Ishikawa (cell line): ENCODE data around the gene LRTM2.

ENCODE experiments used
- CEBPB ChIP-seq: IDR thresholded peaks from 2 replicates; pipeline ENCODE4 v1.6.1; 2012
- CREB1 ChIP-seq: IDR thresholded peaks from 2 replicates; pipeline ENCODE4 v1.6.1; 2012; ENCODE audit warnings: low read depth
- EGR1 ChIP-seq: IDR thresholded peaks from 2 replicates; pipeline ENCODE4 v1.6.1; 2012
- EP300 ChIP-seq: IDR thresholded peaks from 2 replicates; pipeline ENCODE4 v1.6.1; 2012; ENCODE audit warnings: borderline replicate concordance
- FOXM1 ChIP-seq: IDR thresholded peaks from 2 replicates; pipeline ENCODE4 v1.6.1; 2012; ENCODE audit warnings: low read depth, borderline replicate concordance
- MAX ChIP-seq: IDR thresholded peaks from 2 replicates; pipeline ENCODE4 v1.6.1; 2012
- NFIC ChIP-seq: IDR thresholded peaks from 2 replicates; pipeline ENCODE4 v1.6.1; 2012
- RAD21 ChIP-seq: IDR thresholded peaks from 2 replicates; pipeline ENCODE4 v1.6.1; 2012; ENCODE audit warnings: low read depth
- REST ChIP-seq: IDR thresholded peaks from 2 replicates; pipeline ENCODE4 v1.6.1; 2012; ENCODE audit warnings: low read depth, mild to moderate bottlenecking
- TAF1 ChIP-seq: IDR thresholded peaks from 2 replicates; pipeline ENCODE4 v1.6.1; 2012; ENCODE audit warnings: low read depth, mild to moderate bottlenecking
- TCF12 ChIP-seq: IDR thresholded peaks from 2 replicates; pipeline ENCODE4 v1.6.1; 2012; ENCODE audit warnings: low read depth
- TEAD4 ChIP-seq: IDR thresholded peaks from 2 replicates; pipeline ENCODE4 v1.6.1; 2012
- USF1 ChIP-seq: IDR thresholded peaks from 2 replicates; pipeline ENCODE4 v1.6.1; 2012
- YY1 ChIP-seq: IDR thresholded peaks from 2 replicates; pipeline ENCODE4 v1.6.1; 2012; ENCODE audit warnings: low read depth
- ZBTB7A ChIP-seq: IDR thresholded peaks from 2 replicates; pipeline ENCODE4 v1.6.1; 2012; ENCODE audit warnings: low read depth

LRTM2 gene

GRCh38 chr12:1879633-1880032 lies 59.3 kb downstream of the LRTM2 start:
- TF ChIP-seq TEAD4 (no peak), TCF12 (no peak), YY1 (no peak), ZBTB7A (no peak)

GRCh38 chr12:1880153-1880845 lies 59.9 kb downstream of the LRTM2 start:
- no peak for TF ChIP-seq RAD21
- no peak for TF ChIP-seq TEAD4

GRCh38 chr12:1880876-1881275 lies 60.5 kb downstream of the LRTM2 start:
- TF ChIP-seq ZBTB7A (no peak), CREB1 (no peak), USF1 (no peak)

- no peak for TF ChIP-seq YY1
- TF ChIP-seq CEBPB: no peak
- no peak for TF ChIP-seq TCF12
- no peak for TF ChIP-seq EGR1
- TF ChIP-seq CREB1: no peak
- TF ChIP-seq RAD21: no peak
- no peak for TF ChIP-seq REST
- TF ChIP-seq ZBTB7A: no peak
- TF ChIP-seq EP300: no peak
- no peak for TF ChIP-seq FOXM1
- TF ChIP-seq NFIC: no peak
- TF ChIP-seq USF1: no peak
- TF ChIP-seq TAF1: no peak
- no peak for TF ChIP-seq TEAD4
- TF ChIP-seq MAX: no peak
These were observed 60.9 kb downstream of the LRTM2 start for GRCh38 chr12:1881301-1881700.

- TF ChIP-seq EGR1: no peak
- TF ChIP-seq ZBTB7A: no peak
- no peak for TF ChIP-seq USF1
- no peak for TF ChIP-seq NFIC
- no peak for TF ChIP-seq CREB1
- no peak for TF ChIP-seq CEBPB
- no peak for TF ChIP-seq EP300
- TF ChIP-seq MAX: no peak
- TF ChIP-seq YY1: no peak
These were observed 61.6 kb downstream of the LRTM2 start for GRCh38 chr12:1881936-1882335.

- no peak for TF ChIP-seq FOXM1
- TF ChIP-seq MAX: no peak
- TF ChIP-seq TCF12: no peak
- no peak for TF ChIP-seq YY1
- no peak for TF ChIP-seq USF1
- no peak for TF ChIP-seq ZBTB7A
- TF ChIP-seq TAF1: no peak
- TF ChIP-seq EP300: no peak
- TF ChIP-seq EGR1: no peak
- TF ChIP-seq NFIC: no peak
- TF ChIP-seq CEBPB: no peak
- no peak for TF ChIP-seq TEAD4
- TF ChIP-seq CREB1: no peak
These were observed 62.0 kb downstream of the LRTM2 start for GRCh38 chr12:1882405-1882804.

- TF ChIP-seq EP300 (no peak), EGR1 (no peak), TEAD4 (no peak), CREB1 (no peak), USF1 (no peak), NFIC (no peak), REST (no peak), TAF1 (no peak), MAX (no peak), YY1 (no peak), FOXM1 (no peak), ZBTB7A (no peak), TCF12 (no peak)
These were observed 62.6 kb downstream of the LRTM2 start for GRCh38 chr12:1882850-1883470.
